DMS79 treated with DMSO at 0.1 percent for 48 hours (cell line): Measurements from ENCODE around the gene YTHDF2.
A peak's percentile ranks its signal among the peaks of the same experiment; 100 is the strongest.
"Not testable (repeated sequence)": the region's sequence is repeated elsewhere in the genome, so short reads cannot be mapped to it uniquely, and the experiment has no call there.

Experiments
- DNase-seq: peaks from one replicate; lab custom pipeline; 2025; lab: John Stamatoyannopoulos, UW

The YTHDF2 gene

GRCh38 chr1:28759257-28759656 lies 22.5 kb downstream of the YTHDF2 start:
- no peak for DNase-seq

- no peak for DNase-seq
Measured at GRCh38 chr1:28761189-28761588, 24.4 kb downstream of the YTHDF2 start.

GRCh38 chr1:28766532-28767183 lies 29.9 kb downstream of the YTHDF2 start:
- no peak for DNase-seq

- DNase-seq, result no peak
Measured at GRCh38 chr1:28770601-28771165, 33.9 kb downstream of the YTHDF2 start.

- not testable (repeated sequence) for DNase-seq
Measured at GRCh38 chr1:28771921-28772320, 35.2 kb downstream of the YTHDF2 start.

GRCh38 chr1:28773105-28773504 lies 36.4 kb downstream of the YTHDF2 start:
- DNase-seq, result no peak

- DNase-seq, result peak; percentile 96
Measured at GRCh38 chr1:28775121-28775942, 38.6 kb downstream of the YTHDF2 start.

GRCh38 chr1:28776341-28776740 lies 39.6 kb downstream of the YTHDF2 start:
- DNase-seq, result no peak

GRCh38 chr1:28778021-28778420 lies 41.3 kb downstream of the YTHDF2 start:
- DNase-seq, result no peak

GRCh38 chr1:28779751-28780408 lies 43.1 kb downstream of the YTHDF2 start:
- DNase-seq, result no peak

GRCh38 chr1:28781305-28781704 lies 44.6 kb downstream of the YTHDF2 start:
- DNase-seq, result no peak

- no peak for DNase-seq
Measured at GRCh38 chr1:28782011-28782410, 45.3 kb downstream of the YTHDF2 start.

GRCh38 chr1:28783363-28783762 lies 46.6 kb downstream of the YTHDF2 start:
- no peak for DNase-seq

GRCh38 chr1:28789412-28789811 lies 52.7 kb downstream of the YTHDF2 start:
- no peak for DNase-seq

GRCh38 chr1:28789816-28790215 lies 53.1 kb downstream of the YTHDF2 start:
- no peak for DNase-seq

GRCh38 chr1:28790377-28791035 lies 53.8 kb downstream of the YTHDF2 start:
- DNase-seq, result no peak

- not testable (repeated sequence) for DNase-seq
Measured at GRCh38 chr1:28791929-28792328, 55.2 kb downstream of the YTHDF2 start.

GRCh38 chr1:28792644-28793121 lies 55.9 kb downstream of the YTHDF2 start:
- DNase-seq, result peak; percentile 29

GRCh38 chr1:28794582-28794981 lies 57.8 kb downstream of the YTHDF2 start:
- DNase-seq, result not testable (repeated sequence)

- DNase-seq, result no peak
Measured at GRCh38 chr1:28796352-28797211, 59.8 kb downstream of the YTHDF2 start.

GRCh38 chr1:28800324-28800723 lies 63.6 kb downstream of the YTHDF2 start:
- DNase-seq, result no peak
